ENCODE data around the gene LSM14A.
"Not testable (repeated sequence)": the region's sequence is repeated elsewhere in the genome, so short reads cannot be mapped to it uniquely, and the experiment has no call there.

LSM14A gene

DNA sequence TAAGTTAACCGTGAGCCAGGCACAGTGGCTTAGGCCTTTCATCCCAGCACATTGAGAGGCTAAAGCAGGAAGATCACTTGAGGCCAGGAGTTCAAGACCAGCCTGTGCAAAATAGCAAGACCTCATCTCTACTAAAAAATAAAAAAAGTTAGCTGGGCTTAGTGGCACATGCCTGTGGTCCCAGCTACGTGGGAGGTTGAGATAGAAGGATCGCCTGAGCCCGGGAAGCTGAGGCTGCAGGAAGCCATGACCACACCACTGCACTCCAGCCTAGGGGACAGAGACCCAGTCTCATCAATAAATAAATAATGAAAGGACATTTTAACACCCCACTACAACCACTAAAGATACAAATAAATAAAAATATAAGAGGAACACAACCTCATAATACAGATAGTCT is 21.6 kb downstream of the LSM14A start:
- no peaks in the 10 kb centered on the region for H3K9me2 ChIP-seq (replicated peaks; ENCODE audit: low read depth, low read length)
- H3K4me2 ChIP-seq (ENCODE audit: low read depth, low read length, poor library complexity, severe bottlenecking): no peak overlapping the region
- peaks cover 62% of the 10 kb centered on the region for H4K20me1 ChIP-seq (ENCODE audit: insufficient read depth, low read length, poor library complexity, severe bottlenecking)
- H3K4me3 ChIP-seq (ENCODE audit: low read length, poor library complexity, severe bottlenecking): no peak overlapping the region
- no peak for TF ChIP-seq EZH2phosphoT487 (IDR thresholded peaks at IDR 0.05; ENCODE audit: borderline replicate concordance)
- TF ChIP-seq, protein P1, sequence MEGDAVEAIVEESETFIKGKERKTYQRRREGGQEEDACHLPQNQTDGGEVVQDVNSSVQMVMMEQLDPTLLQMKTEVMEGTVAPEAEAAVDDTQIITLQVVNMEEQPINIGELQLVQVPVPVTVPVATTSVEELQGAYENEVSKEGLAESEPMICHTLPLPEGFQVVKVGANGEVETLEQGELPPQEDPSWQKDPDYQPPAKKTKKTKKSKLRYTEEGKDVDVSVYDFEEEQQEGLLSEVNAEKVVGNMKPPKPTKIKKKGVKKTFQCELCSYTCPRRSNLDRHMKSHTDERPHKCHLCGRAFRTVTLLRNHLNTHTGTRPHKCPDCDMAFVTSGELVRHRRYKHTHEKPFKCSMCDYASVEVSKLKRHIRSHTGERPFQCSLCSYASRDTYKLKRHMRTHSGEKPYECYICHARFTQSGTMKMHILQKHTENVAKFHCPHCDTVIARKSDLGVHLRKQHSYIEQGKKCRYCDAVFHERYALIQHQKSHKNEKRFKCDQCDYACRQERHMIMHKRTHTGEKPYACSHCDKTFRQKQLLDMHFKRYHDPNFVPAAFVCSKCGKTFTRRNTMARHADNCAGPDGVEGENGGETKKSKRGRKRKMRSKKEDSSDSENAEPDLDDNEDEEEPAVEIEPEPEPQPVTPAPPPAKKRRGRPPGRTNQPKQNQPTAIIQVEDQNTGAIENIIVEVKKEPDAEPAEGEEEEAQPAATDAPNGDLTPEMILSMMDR (conservative IDR thresholded peaks at IDR 0.05; ENCODE audit: low read length): no peak
- peaks cover 55% of the 10 kb centered on the region for H3K79me2 ChIP-seq (ENCODE audit: insufficient read depth, low read length)
- peaks cover 55% of the 10 kb centered on the region for H3K36me3 ChIP-seq (ENCODE audit: insufficient read depth, low read length)
- peaks cover 7% of the 10 kb centered on the region for H3K4me1 ChIP-seq (ENCODE audit: insufficient read depth, low read length, poor library complexity, severe bottlenecking)
- no peaks in the 10 kb centered on the region for H3K27me3 ChIP-seq (ENCODE audit: insufficient read depth, low read length, poor library complexity, severe bottlenecking)
- H3K9me3 ChIP-seq (ENCODE audit: insufficient read depth, low read depth, low read length): no peaks in the 10 kb centered on the region
- no peak overlapping the region for H2AFZ ChIP-seq (ENCODE audit: low read length)
- H3F3A ChIP-seq (ENCODE audit: low read depth): no peaks in the 10 kb centered on the region
- no peak overlapping the region for H3K9ac ChIP-seq (ENCODE audit: low read depth, low read length, poor library complexity, severe bottlenecking)

DNA sequence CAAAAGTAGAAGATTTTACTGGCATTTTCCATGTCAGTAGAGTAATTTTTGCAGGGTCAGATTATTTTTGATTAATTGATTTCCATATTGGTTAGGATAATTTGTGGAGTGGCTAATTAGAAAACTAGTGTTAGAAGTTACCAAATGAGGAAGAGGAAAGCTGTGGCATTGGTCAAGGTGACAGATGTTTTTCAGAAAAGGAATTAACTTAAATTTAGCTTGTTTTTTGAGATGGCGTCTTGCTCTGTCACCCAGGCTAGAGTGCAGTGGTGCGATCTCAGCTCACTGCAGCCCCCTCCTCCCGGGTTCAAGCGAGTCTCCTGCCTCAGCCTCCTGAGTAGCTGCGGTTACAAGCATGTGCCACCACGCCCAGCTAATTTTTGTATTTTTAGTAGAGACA is 28.8 kb downstream of the LSM14A start:
- H3K4me1 ChIP-seq (ENCODE audit: insufficient read depth, low read length, poor library complexity, severe bottlenecking): no peaks in the 10 kb centered on the region
- H3K79me2 ChIP-seq (ENCODE audit: insufficient read depth, low read length): peaks cover 4% of the 10 kb centered on the region; the same call in 1 of the 2 replicates

DNA sequence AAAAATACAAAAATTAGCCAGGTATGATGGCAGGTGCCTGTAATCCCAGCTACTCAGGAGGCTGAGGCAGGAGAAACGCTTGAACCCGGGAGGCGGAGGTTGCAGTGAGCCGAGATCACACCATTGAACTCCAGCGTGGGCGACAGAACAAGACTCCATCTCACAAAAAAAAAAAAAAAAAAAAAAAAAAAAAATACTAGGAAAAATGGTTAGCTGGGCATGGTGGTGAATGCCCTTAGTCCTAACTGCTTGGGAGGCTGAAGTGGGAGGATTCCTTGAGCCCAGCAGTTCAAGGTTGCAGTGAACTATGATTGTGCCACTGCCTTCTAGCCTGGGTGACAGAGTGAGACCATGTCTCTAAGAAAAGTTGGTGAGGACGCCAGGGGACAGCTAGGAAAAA is 33.0 kb downstream of the LSM14A start:
- H3K4me1 ChIP-seq (ENCODE audit: insufficient read depth, low read length, poor library complexity, severe bottlenecking); H3K4me2 ChIP-seq (ENCODE audit: low read depth, low read length, poor library complexity, severe bottlenecking); H3K9me3 ChIP-seq (ENCODE audit: insufficient read depth, low read depth, low read length); H3F3A ChIP-seq (ENCODE audit: low read depth); H3K4me3 ChIP-seq (ENCODE audit: low read length, poor library complexity, severe bottlenecking); H4K20me1 ChIP-seq (ENCODE audit: insufficient read depth, low read length, poor library complexity, severe bottlenecking); H2AFZ ChIP-seq (ENCODE audit: low read length); H3K79me2 ChIP-seq (ENCODE audit: insufficient read depth, low read length); H3K9me2 ChIP-seq (replicated peaks; ENCODE audit: low read depth, low read length); H3K9ac ChIP-seq (ENCODE audit: low read depth, low read length, poor library complexity, severe bottlenecking); H3K27me3 ChIP-seq (ENCODE audit: insufficient read depth, low read length, poor library complexity, severe bottlenecking): not testable (repeated sequence)
- peaks cover 59% of the 10 kb centered on the region; the same call in 1 of the 2 replicates for H3K36me3 ChIP-seq (ENCODE audit: insufficient read depth, low read length)

More for the DNA sequence above, 28.8 kb downstream of the LSM14A start:
- no peak overlapping the region for H3K9ac ChIP-seq (ENCODE audit: low read depth, low read length, poor library complexity, severe bottlenecking)
- H3K9me3 ChIP-seq (ENCODE audit: insufficient read depth, low read depth, low read length): no peaks in the 10 kb centered on the region
- H2AFZ ChIP-seq (ENCODE audit: low read length): no peak overlapping the region
- no peak overlapping the region for H3K4me2 ChIP-seq (ENCODE audit: low read depth, low read length, poor library complexity, severe bottlenecking)
- H4K20me1 ChIP-seq (ENCODE audit: insufficient read depth, low read length, poor library complexity, severe bottlenecking): peaks cover 13% of the 10 kb centered on the region
- no peaks in the 10 kb centered on the region for H3F3A ChIP-seq (ENCODE audit: low read depth)
- no peaks in the 10 kb centered on the region for H3K27me3 ChIP-seq (ENCODE audit: insufficient read depth, low read length, poor library complexity, severe bottlenecking)
- H3K4me3 ChIP-seq (ENCODE audit: low read length, poor library complexity, severe bottlenecking): no peak overlapping the region
- H3K36me3 ChIP-seq (ENCODE audit: insufficient read depth, low read length): peaks cover 73% of the 10 kb centered on the region
- H3K9me2 ChIP-seq (replicated peaks; ENCODE audit: low read depth, low read length): no peaks in the 10 kb centered on the region
- TF ChIP-seq, protein P1 (conservative IDR thresholded peaks at IDR 0.05; ENCODE audit: low read length): no peak
- TF ChIP-seq EZH2phosphoT487 (IDR thresholded peaks at IDR 0.05; ENCODE audit: borderline replicate concordance): no peak

DNA sequence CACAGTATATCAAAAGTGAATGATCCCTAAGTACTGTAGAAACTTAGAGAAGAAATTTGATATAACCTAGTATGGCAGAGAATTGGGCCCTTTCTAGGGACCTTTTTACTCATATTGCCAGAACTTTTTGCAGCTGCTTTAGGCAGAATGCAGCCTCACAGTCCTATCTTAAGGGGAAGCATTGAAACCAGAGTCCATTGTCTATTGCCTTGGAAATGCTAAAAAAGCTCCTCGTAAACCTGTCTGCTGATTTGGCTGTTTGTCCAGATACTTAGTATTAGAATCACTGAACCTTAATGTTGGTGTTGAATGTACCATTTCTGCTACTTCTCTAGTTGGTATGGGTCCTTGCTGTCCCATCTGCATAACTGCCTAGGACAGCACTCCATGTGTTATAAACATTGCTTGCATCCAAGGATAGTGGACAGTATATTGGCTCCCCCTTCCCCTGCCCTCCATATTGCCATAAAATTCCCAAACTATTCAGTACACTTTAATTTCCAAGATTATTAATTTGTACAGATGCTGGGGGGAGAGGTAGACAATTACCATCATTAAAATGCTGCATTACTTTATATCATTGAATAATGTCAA is 36.1 kb downstream of the LSM14A start:
- Histone ChIP-seq H3K27me3 (ENCODE audit: insufficient read depth, low read length, poor library complexity, severe bottlenecking) (no peaks in the 10 kb centered on the region), H3K4me1 (ENCODE audit: insufficient read depth, low read length, poor library complexity, severe bottlenecking) (no peaks in the 10 kb centered on the region), H3K4me3 (ENCODE audit: low read length, poor library complexity, severe bottlenecking) (no peak overlapping the region), H2AFZ (ENCODE audit: low read length) (no peak overlapping the region), H3K9me3 (ENCODE audit: insufficient read depth, low read depth, low read length) (no peaks in the 10 kb centered on the region), H4K20me1 (ENCODE audit: insufficient read depth, low read length, poor library complexity, severe bottlenecking) (peaks cover 3% of the 10 kb centered on the region), H3F3A (ENCODE audit: low read depth) (no peaks in the 10 kb centered on the region), H3K4me2 (ENCODE audit: low read depth, low read length, poor library complexity, severe bottlenecking) (no peak overlapping the region), H3K9me2 (replicated peaks; ENCODE audit: low read depth, low read length) (no peaks in the 10 kb centered on the region), H3K36me3 (ENCODE audit: insufficient read depth, low read length) (peaks cover 64% of the 10 kb centered on the region; the same call in 1 of the 2 replicates), H3K9ac (ENCODE audit: low read depth, low read length, poor library complexity, severe bottlenecking) (no peak overlapping the region), H3K79me2 (ENCODE audit: insufficient read depth, low read length) (no peaks in the 10 kb centered on the region)
- no peak for TF ChIP-seq EZH2phosphoT487 (IDR thresholded peaks at IDR 0.05; ENCODE audit: borderline replicate concordance)
- TF ChIP-seq, protein P1 (conservative IDR thresholded peaks at IDR 0.05; ENCODE audit: low read length): no peak
